ENCODE results near the gene TRIM47. TPM values are rescaled to one million over a fixed set of nuclear protein-coding genes. Genes with fewer than 3 reads are reported as not detected.
"Not testable (repeated sequence)": the region's sequence is repeated elsewhere in the genome, so short reads cannot be mapped to it uniquely, and the experiment has no call there.

The TRIM47 gene
- total RNA-seq, 2 experiments from 2014 or later = 8.1 to 9.6 TPM

- DNase-seq = peak; percentile 99
- Mint-ChIP-seq H3K9me3 (no peaks in the 10 kb centered on the region), H3K36me3 (ENCODE audit: low read depth) (no peaks in the 10 kb centered on the region), H3K4me1 (ENCODE audit: low read depth) (peaks cover 39% of the 10 kb centered on the region), H3K27ac (peak within 1 kb of the TSS; percentile 74), H3K27me3 (ENCODE audit: low read depth) (no peaks in the 10 kb centered on the region), H3K4me3 (no peak within 1 kb of the TSS)
- CTCF ChIA-PET = interaction anchor here (0.6 to 3.5 kb wide), 16 partner anchors 8 to 158 kb away, joined by 3 to 32 read pairs (median 4); partner anchors contain the start of genes GALK1 and UNC13D
- intact Hi-C loops (cut with micrococcal nuclease) = loop anchor here (1.0 to 2.0 kb wide), 9 partner anchors 12 to 188 kb away; partner anchors contain the start of genes ACOX1, RECQL5, SAP30BP and TEN1
Observed at GRCh38 chr17:75855310-75856061, 22.9 kb downstream of the TRIM47 start, which contains the start of gene WBP2. Gene WBP2 (minus strand): TSS chr17:75855335. CDS start chr17:75855297, 38 bp downstream.

- Mint-ChIP-seq H3K36me3 (ENCODE audit: low read depth) (peaks cover under 1% of the 10 kb centered on the region), H3K9me3 (no peaks in the 10 kb centered on the region), H3K4me1 (ENCODE audit: low read depth) (peaks cover 39% of the 10 kb centered on the region), H3K4me3 (no peak overlapping the region), H3K27me3 (ENCODE audit: low read depth) (no peaks in the 10 kb centered on the region), H3K27ac (no peak overlapping the region)
- no peak for DNase-seq
- intact Hi-C loops (cut with micrococcal nuclease) = loop anchor here (1.0 to 2.0 kb wide), 9 partner anchors 12 to 188 kb away; partner anchors contain the start of genes ACOX1, RECQL5, SAP30BP and TEN1
- CTCF ChIA-PET = interaction anchor here (0.6 to 3.5 kb wide), 14 partner anchors 9 to 159 kb away, joined by 3 to 32 read pairs (median 4); partner anchors contain the start of genes GALK1 and UNC13D
Observed at GRCh38 chr17:75854881-75855309, 23.5 kb downstream of the TRIM47 start.

- DNase-seq = peak; percentile 30
- Mint-ChIP-seq H3K4me3 (no peak overlapping the region), H3K27ac (no peak overlapping the region), H3K36me3 (ENCODE audit: low read depth) (peaks cover 4% of the 10 kb centered on the region), H3K9me3 (no peaks in the 10 kb centered on the region), H3K4me1 (ENCODE audit: low read depth) (peaks cover 36% of the 10 kb centered on the region), H3K27me3 (ENCODE audit: low read depth) (no peaks in the 10 kb centered on the region)
- CTCF ChIA-PET = interaction anchor here (1.0 to 3.5 kb wide), 5 partner anchors 9 to 151 kb away, joined by 3 to 32 read pairs (median 3); partner anchors contain the start of gene UNC13D
- intact Hi-C loops (cut with micrococcal nuclease) = loop anchor here (2.0 kb wide), 1 partner anchor 165 kb away; no protein-coding TSS in a partner anchor
Observed at GRCh38 chr17:75854101-75854748, 24.2 kb downstream of the TRIM47 start.

- no peaks in the 10 kb centered on the region for H3K27me3 Mint-ChIP-seq (ENCODE audit: low read depth)
- no peaks in the 10 kb centered on the region for H3K9me3 Mint-ChIP-seq
- H3K27ac Mint-ChIP-seq = peak overlapping the region; percentile 36
- CTCF ChIA-PET = interaction anchor here (1.4 to 3.5 kb wide), 2 partner anchors 8 kb away, joined by 3 to 32 read pairs; partner anchors contain the start of gene UNC13D
- peaks cover 4% of the 10 kb centered on the region for H3K36me3 Mint-ChIP-seq (ENCODE audit: low read depth)
- no peak for DNase-seq
- peaks cover 30% of the 10 kb centered on the region for H3K4me1 Mint-ChIP-seq (ENCODE audit: low read depth)
- intact Hi-C loops (cut with micrococcal nuclease) = no loop called here
- no peak overlapping the region for H3K4me3 Mint-ChIP-seq
Observed at GRCh38 chr17:75853433-75853832, 24.9 kb downstream of the TRIM47 start.

- H3K27ac Mint-ChIP-seq; H3K9me3 Mint-ChIP-seq; H3K36me3 Mint-ChIP-seq (ENCODE audit: low read depth); H3K4me3 Mint-ChIP-seq; DNase-seq; intact Hi-C loops (cut with micrococcal nuclease); H3K27me3 Mint-ChIP-seq (ENCODE audit: low read depth): not testable (repeated sequence)
- peaks cover 26% of the 10 kb centered on the region for H3K4me1 Mint-ChIP-seq (ENCODE audit: low read depth)
- CTCF ChIA-PET = interaction anchor here (1.0 to 1.1 kb wide), 2 partner anchors 10 kb away, joined by 4 to 6 read pairs; no protein-coding TSS in a partner anchor
Observed at GRCh38 chr17:75851693-75851991, 26.7 kb downstream of the TRIM47 start.

- intact Hi-C loops (cut with micrococcal nuclease) = no loop called here
- Mint-ChIP-seq H3K27me3 (ENCODE audit: low read depth) (no peaks in the 10 kb centered on the region), H3K4me3 (no peak overlapping the region)
Observed at GRCh38 chr17:75850928-75851692, 27.3 kb downstream of the TRIM47 start.

GRCh38 chr17:75849724-75850123, 28.7 kb downstream of the TRIM47 start:
- H3K27ac Mint-ChIP-seq = no peak overlapping the region
- peaks cover 29% of the 10 kb centered on the region for H3K4me1 Mint-ChIP-seq (ENCODE audit: low read depth)
- CTCF ChIA-PET = interaction anchor here (1.0 to 2.8 kb wide), 4 partner anchors 13 to 85 kb away, joined by 3 to 13 read pairs (median 6); partner anchors contain the start of gene GALK1
- no peak for DNase-seq
- peaks cover 9% of the 10 kb centered on the region for H3K36me3 Mint-ChIP-seq (ENCODE audit: low read depth)
- H3K27me3 Mint-ChIP-seq (ENCODE audit: low read depth) = no peaks in the 10 kb centered on the region
- intact Hi-C loops (cut with micrococcal nuclease) = no loop called here
- no peaks in the 10 kb centered on the region for H3K9me3 Mint-ChIP-seq
- H3K4me3 Mint-ChIP-seq = no peak overlapping the region

More at GRCh38 chr17:75850928-75851692, 27.3 kb downstream of the TRIM47 start:
- no peak overlapping the region for H3K27ac Mint-ChIP-seq
- DNase-seq = no peak
- H3K4me1 Mint-ChIP-seq (ENCODE audit: low read depth) = peaks cover 21% of the 10 kb centered on the region
- H3K36me3 Mint-ChIP-seq (ENCODE audit: low read depth) = peaks cover 7% of the 10 kb centered on the region
- CTCF ChIA-PET = interaction anchor here (1.1 kb wide), 1 partner anchor 10 kb away, joined by 4 read pairs; no protein-coding TSS in a partner anchor
- H3K9me3 Mint-ChIP-seq = no peaks in the 10 kb centered on the region

GRCh38 chr17:75849279-75849646, 29.1 kb downstream of the TRIM47 start:
- Mint-ChIP-seq H3K36me3 (ENCODE audit: low read depth) (peaks cover 9% of the 10 kb centered on the region), H3K27ac (no peak overlapping the region), H3K4me1 (ENCODE audit: low read depth) (peaks cover 25% of the 10 kb centered on the region), H3K4me3 (no peak overlapping the region), H3K9me3 (no peaks in the 10 kb centered on the region), H3K27me3 (ENCODE audit: low read depth) (no peaks in the 10 kb centered on the region)
- CTCF ChIA-PET = interaction anchor here (1.0 to 3.0 kb wide), 6 partner anchors 9 to 85 kb away, joined by 3 to 13 read pairs (median 6); partner anchors contain the start of gene GALK1
- intact Hi-C loops (cut with micrococcal nuclease) = no loop called here
- DNase-seq = no peak

GRCh38 chr17:75848523-75849278, 29.7 kb downstream of the TRIM47 start:
- Mint-ChIP-seq H3K4me3 (no peak overlapping the region), H3K9me3 (no peaks in the 10 kb centered on the region), H3K36me3 (ENCODE audit: low read depth) (peaks cover 9% of the 10 kb centered on the region), H3K4me1 (ENCODE audit: low read depth) (peaks cover 23% of the 10 kb centered on the region), H3K27me3 (ENCODE audit: low read depth) (no peaks in the 10 kb centered on the region), H3K27ac (peak overlapping the region; percentile 76)
- peak; percentile 93 for DNase-seq
- CTCF ChIA-PET = interaction anchor here (0.7 to 4.2 kb wide), 15 partner anchors 9 to 95 kb away, joined by 3 to 23 read pairs (median 5); partner anchors contain the start of gene GALK1
- intact Hi-C loops (cut with micrococcal nuclease) = no loop called here

GRCh38 chr17:75847614-75848522, 30.5 kb downstream of the TRIM47 start:
- CTCF ChIA-PET = interaction anchor here (0.5 to 4.9 kb wide), 20 partner anchors 7 to 158 kb away, joined by 3 to 32 read pairs (median 5); partner anchors contain the start of genes GALK1 and WBP2
- Mint-ChIP-seq H3K36me3 (ENCODE audit: low read depth) (peaks cover 11% of the 10 kb centered on the region), H3K4me3 (no peak overlapping the region), H3K27me3 (ENCODE audit: low read depth) (no peaks in the 10 kb centered on the region), H3K27ac (peak overlapping the region; percentile 76), H3K9me3 (no peaks in the 10 kb centered on the region), H3K4me1 (ENCODE audit: low read depth) (peaks cover 19% of the 10 kb centered on the region)
- intact Hi-C loops (cut with micrococcal nuclease) = no loop called here
- no peak for DNase-seq

Data from activated naive CD4-positive, alpha-beta T cell treated with anti-CD3 and anti-CD28 coated beads for 36 hours (primary cell).